Common myeloid progenitor, CD34-positive (primary cell): ENCODE data around the gene DOCK2.
"Not testable (repeated sequence)": the region's sequence is repeated elsewhere in the genome, so short reads cannot be mapped to it uniquely, and the experiment has no call there.

Experiments
- CTCF ChIA-PET: fragments of 350-600 bp; sonication (Branson Sonifier 250); formaldehyde crosslinking; loops from one replicate; lab custom pipeline; 2021; ENCODE audit warnings: antibody characterized with exemption; lab: Charles Lee
- POLR2A ChIA-PET: fragments of 350-600 bp; sonication (Branson Sonifier 250); formaldehyde crosslinking; loops from one replicate; lab custom pipeline; 2021; ENCODE audit warnings: antibody characterized with exemption; lab: Charles Lee
- DNase-seq, 3 donors: peaks; one replicate each; pipeline versions ENCODE4 v3.0.0 to v3.0.0-alpha.2; 2013
- H3K27ac ChIP-seq, 2 experiments: 1 replicate in 1 of 2; 2 replicates in 1 of 2; pipeline ENCODE4 v1.7.0; 2013; ENCODE audit warnings: inconsistent platforms in 2 of 2, low read length in 2 of 2, mild to moderate bottlenecking in 2 of 2, low read depth in 1 of 2, moderate library complexity in 1 of 2; ENCODE audit not compliant: severe bottlenecking in 2 of 2, insufficient read depth in 1 of 2, poor library complexity in 1 of 2
- H3K27me3 ChIP-seq, 5 experiments: replicated peaks in 2 of 5; 1 replicate in 3 of 5; 2 replicates in 2 of 5; pipeline versions ENCODE4 v1.6.1 to v1.7.0; 2013; ENCODE audit warnings: low read length in 4 of 5, mild to moderate bottlenecking in 2 of 5, moderate library complexity in 2 of 5, inconsistent platforms in 1 of 5; ENCODE audit not compliant: insufficient read depth in 5 of 5, control insufficient read depth in 4 of 5
- H3K36me3 ChIP-seq, 4 experiments: 1 replicate in 2 of 4; 2 replicates in 2 of 4; pipeline versions ENCODE4 v1.6.1 to v1.7.0; 2013; ENCODE audit warnings: low read length in 3 of 4, control low read depth in 1 of 4, mild to moderate bottlenecking in 1 of 4; ENCODE audit not compliant: control insufficient read depth in 4 of 4, insufficient read depth in 4 of 4
- H3K4me1 ChIP-seq, 4 experiments: 1 replicate in 3 of 4; 2 replicates in 1 of 4; pipeline versions ENCODE4 v1.6.1 to v1.7.1; 2013; ENCODE audit warnings: low read length in 3 of 4, mild to moderate bottlenecking in 3 of 4, control low read depth in 1 of 4, inconsistent platforms in 1 of 4, moderate library complexity in 1 of 4; ENCODE audit not compliant: control insufficient read depth in 4 of 4, insufficient read depth in 4 of 4; ENCODE audit errors: control extremely low read depth in 1 of 4
- H3K4me3 ChIP-seq, 7 experiments: 1 replicate in 4 of 7; 2 replicates in 3 of 7; pipeline versions ENCODE4 v1.5.1 to v1.7.0; 2013; ENCODE audit warnings: mild to moderate bottlenecking in 7 of 7, low read length in 6 of 7, moderate library complexity in 6 of 7, inconsistent platforms in 2 of 7, low read depth in 2 of 7, control low read depth in 1 of 7; ENCODE audit not compliant: insufficient read depth in 4 of 7, control insufficient read depth in 1 of 7; ENCODE audit errors: extremely low read depth in 1 of 7
- H3K9me3 ChIP-seq, 5 experiments: 1 replicate in 4 of 5; 2 replicates in 1 of 5; pipeline versions ENCODE4 v1.6.1 to v1.7.1; 2013; ENCODE audit warnings: low read length in 4 of 5, mild to moderate bottlenecking in 2 of 5, inconsistent platforms in 1 of 5, low read depth in 1 of 5, moderate library complexity in 1 of 5; ENCODE audit not compliant: control insufficient read depth in 4 of 5, insufficient read depth in 2 of 5; ENCODE audit errors: control extremely low read depth in 1 of 5
- WGBS: methylation state at CpG from one replicate; pipeline ENCODE4 v1.1.5; 2013; ENCODE audit not compliant: insufficient coverage; 5-methylcytosine and 5-hydroxymethylcytosine counted together

Gene DOCK2

DNA sequence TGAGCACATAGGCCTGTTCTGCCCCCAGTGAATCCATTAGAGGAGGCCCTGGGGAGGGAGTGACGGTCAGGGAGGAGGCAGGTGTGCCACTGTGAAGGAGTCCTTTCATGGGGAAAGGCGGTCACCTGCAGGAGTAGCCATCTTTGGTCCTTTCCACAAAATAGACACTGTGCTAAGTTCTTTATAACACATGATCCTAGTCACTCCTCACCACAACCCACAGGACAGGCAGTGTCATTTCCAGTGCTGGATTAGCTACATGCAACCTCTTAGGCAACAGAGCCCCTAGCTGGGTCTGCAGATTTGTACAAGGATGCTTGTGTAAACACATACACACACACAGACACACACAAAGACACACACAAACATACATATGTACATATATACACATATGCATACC, 18.3 kb downstream of the DOCK2 start:
- WGBS, result 100% methylated on average over 2 of the region's 2 CpGs
- POLR2A ChIA-PET, result no interaction called here

DNA sequence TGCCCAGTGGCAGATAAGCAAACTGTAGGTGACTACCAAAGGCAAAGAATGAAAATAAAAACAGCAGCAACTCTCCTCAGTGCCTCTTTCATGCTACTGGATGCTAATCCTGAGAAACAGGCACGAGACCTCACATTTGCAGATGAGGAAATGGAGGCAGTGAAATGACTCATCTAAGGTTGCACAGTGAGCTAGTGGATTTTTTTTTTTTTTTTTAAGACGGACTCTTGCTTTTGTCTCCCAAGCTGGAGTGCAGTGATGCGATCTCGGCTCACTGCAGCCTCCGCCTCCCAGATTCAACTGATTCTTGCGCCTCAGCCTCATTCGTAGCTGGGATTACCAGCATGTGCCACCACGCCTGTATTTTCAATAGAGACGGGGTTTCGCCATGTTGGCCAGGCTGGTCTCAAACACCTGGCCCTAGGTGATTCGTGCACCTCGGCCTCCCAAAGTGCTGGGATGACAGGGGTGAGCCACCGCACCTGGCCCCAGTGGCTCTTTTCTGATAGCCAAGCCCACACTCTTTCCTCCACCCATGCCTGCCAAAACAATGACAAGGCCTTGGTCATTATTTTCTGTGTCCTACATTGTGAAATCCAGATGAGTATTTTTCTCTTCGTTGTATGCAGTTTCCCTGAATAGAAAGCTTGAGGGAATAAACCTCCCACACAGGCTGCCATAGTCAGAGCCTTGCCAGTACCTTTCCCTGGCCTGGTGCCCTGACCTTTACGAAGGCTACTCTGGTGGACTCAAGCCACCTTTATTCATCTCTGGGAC, 19.2 kb downstream of the DOCK2 start:
- 99% methylated on average over 12 of the region's 15 CpGs for WGBS
- no peak for DNase-seq
- ChIA-PET POLR2A (interaction anchor here (0.6 to 1.2 kb wide), 2 partner anchors 19 to 339 kb away, joined by 3 read pairs; no protein-coding TSS in a partner anchor), CTCF (interaction anchor here (1.0 kb wide), 1 partner anchor 15 kb away, joined by 3 read pairs; no protein-coding TSS in a partner anchor)
- Histone ChIP-seq H3K4me3 (no peak overlapping the region), H3K4me1 (peaks cover 1 to 25% (median 19%) of the 10 kb centered on the region in 4 experiments), H3K27ac (no peak overlapping the region), H3K36me3 (peaks cover 4 to 64% (median 26%) of the 10 kb centered on the region in 4 experiments), H3K27me3 (no peaks in the 10 kb centered on the region), H3K9me3 (no peaks in the 10 kb centered on the region)

More for the DNA sequence above, 18.3 kb downstream of the DOCK2 start:
- Histone ChIP-seq H3K4me1 (peaks cover 7 to 35% (median 29%) of the 10 kb centered on the region in 4 experiments), H3K4me3 (no peak overlapping the region), H3K9me3 (no peaks in the 10 kb centered on the region), H3K36me3 (peaks cover 4 to 61% (median 25%) of the 10 kb centered on the region in 4 experiments), H3K27me3 (no peaks in the 10 kb centered on the region), H3K27ac (no peak overlapping the region)
- CTCF ChIA-PET, result no interaction called here
- no peak for DNase-seq

- H3K9me3 ChIP-seq, result peaks cover 0 to 3% (median 0%) of the 10 kb centered on the region in 5 experiments
- peaks cover 0 to 17% (median 11%) of the 10 kb centered on the region in 4 experiments for H3K4me1 ChIP-seq
- no peak for DNase-seq
- H3K36me3 ChIP-seq, result peaks cover 8 to 56% (median 31%) of the 10 kb centered on the region in 4 experiments
- no peak overlapping the region for H3K4me3 ChIP-seq
- H3K27ac ChIP-seq, result no peak overlapping the region
- WGBS, result no CpG with 5 or more reads among the region's 1 CpG
- ChIA-PET CTCF (interaction anchor here (1.0 kb wide), 1 partner anchor 14 kb away, joined by 3 read pairs; no protein-coding TSS in a partner anchor), POLR2A (interaction anchor here (1.2 kb wide), 1 partner anchor 19 kb away, joined by 3 read pairs; no protein-coding TSS in a partner anchor)
- no peaks in the 10 kb centered on the region for H3K27me3 ChIP-seq
Measured at GRCh38 chr5:169657127-169657526, 20.1 kb downstream of the DOCK2 start.

DNA sequence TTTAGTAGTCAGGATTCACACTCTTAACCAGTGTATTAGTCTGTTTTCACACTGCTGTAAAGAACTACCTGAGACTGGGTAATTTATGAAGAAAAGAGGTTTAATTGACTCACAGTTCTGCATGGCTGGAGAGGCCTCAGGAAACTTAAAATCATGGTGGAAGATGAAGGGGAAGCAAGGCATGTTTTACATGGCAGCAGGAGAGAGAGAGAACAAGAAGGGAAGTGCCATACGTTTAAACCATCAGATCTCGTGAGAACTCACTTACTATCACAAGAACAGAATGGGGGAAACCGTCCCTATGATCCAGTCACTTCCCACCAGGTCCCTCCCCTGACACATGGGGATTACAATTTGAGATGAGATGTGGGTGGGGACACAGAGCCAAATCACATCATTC, 25.4 kb downstream of the DOCK2 start:
- POLR2A ChIA-PET, H3K4me1 ChIP-seq, H3K27me3 ChIP-seq, H3K27ac ChIP-seq, CTCF ChIA-PET, DNase-seq, H3K4me3 ChIP-seq: not testable (repeated sequence)
- H3K9me3 ChIP-seq, result peaks cover 0 to 16% (median 3%) of the 10 kb centered on the region in 5 experiments
- WGBS, result no CpG with 5 or more reads among the region's 3 CpGs
- peaks cover 9 to 32% (median 19%) of the 10 kb centered on the region in 4 experiments for H3K36me3 ChIP-seq

- 89% methylated on average over 1 of the region's 1 CpG for WGBS
- H3K4me3 ChIP-seq, result no peak overlapping the region
- peaks cover 0 to 5% (median 1%) of the 10 kb centered on the region in 4 experiments for H3K4me1 ChIP-seq
- H3K27me3 ChIP-seq, result no peaks in the 10 kb centered on the region
- DNase-seq, result no peak
- ChIA-PET POLR2A (no interaction called here), CTCF (no interaction called here)
- H3K9me3 ChIP-seq, result peaks cover 0 to 16% (median 3%) of the 10 kb centered on the region in 5 experiments
- H3K36me3 ChIP-seq, result peaks cover 9 to 32% (median 20%) of the 10 kb centered on the region in 4 experiments
- no peak overlapping the region for H3K27ac ChIP-seq
Measured at GRCh38 chr5:169663537-169663936, 26.5 kb downstream of the DOCK2 start.

DNA sequence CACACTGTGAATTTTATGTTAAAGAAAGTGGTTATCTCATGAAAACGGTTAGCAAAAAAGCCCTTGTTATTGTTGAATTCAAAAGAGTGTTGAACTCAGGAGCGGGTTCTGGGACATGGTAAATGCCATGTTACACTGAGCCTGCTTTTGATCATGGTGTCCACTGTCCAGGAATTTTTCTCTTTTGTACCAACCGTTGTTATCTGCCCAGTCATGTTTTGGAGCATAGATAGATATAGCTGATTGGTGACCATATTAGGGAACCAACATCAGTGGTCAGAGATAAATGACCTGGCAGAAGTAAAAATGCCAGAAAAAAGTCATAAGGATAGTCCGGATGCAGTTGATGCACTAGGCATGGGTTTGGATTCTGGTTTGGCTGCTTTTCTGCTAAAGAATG, 29.3 kb downstream of the DOCK2 start:
- whole genome bisulfite sequencing, result 98% methylated on average over 4 of the region's 4 CpGs
- DNase-seq, result no peak
- Histone ChIP-seq H3K27me3 (no peaks in the 10 kb centered on the region), H3K4me3 (no peak overlapping the region), H3K4me1 (peaks cover 0 to 5% (median 1%) of the 10 kb centered on the region in 4 experiments), H3K9me3 (peaks cover 0 to 16% (median 3%) of the 10 kb centered on the region in 5 experiments), H3K27ac (no peak overlapping the region), H3K36me3 (peaks cover 13 to 52% (median 28%) of the 10 kb centered on the region in 4 experiments)
- POLR2A ChIA-PET, result no interaction called here
- CTCF ChIA-PET, result interaction anchor here (1.2 kb wide), 1 partner anchor 14 kb away, joined by 3 read pairs; no protein-coding TSS in a partner anchor
